ENCODE results near the gene OOEP.

OOEP gene

GRCh38 chr6:73367761-73368355 is 1.8 kb downstream of the OOEP start:
- FAIRE-seq (no peak), DNase-seq (ENCODE audit: low spot score) (no peak)

DNA sequence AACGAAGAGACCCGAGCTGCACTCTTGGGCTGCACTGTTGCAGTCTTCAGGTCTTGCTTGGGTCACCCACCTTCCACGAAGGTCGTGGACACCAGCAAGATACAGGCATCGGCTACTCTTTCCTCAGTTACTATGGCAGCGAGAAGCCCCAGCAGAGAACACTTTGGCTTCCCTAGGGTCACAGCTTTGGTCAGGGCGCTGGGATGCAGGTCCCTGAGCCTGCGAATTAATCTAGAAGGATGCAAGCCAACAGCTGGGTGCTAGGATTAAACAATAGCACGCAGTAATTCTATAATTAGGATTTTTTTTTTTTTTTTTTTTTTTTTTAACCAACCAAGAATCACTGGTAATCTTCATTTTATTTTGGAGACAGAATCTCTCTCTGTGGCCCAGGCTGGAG is 5.1 kb downstream of the OOEP start:
- FAIRE-seq (no peak), DNase-seq (ENCODE audit: low spot score) (no peak)

DNA sequence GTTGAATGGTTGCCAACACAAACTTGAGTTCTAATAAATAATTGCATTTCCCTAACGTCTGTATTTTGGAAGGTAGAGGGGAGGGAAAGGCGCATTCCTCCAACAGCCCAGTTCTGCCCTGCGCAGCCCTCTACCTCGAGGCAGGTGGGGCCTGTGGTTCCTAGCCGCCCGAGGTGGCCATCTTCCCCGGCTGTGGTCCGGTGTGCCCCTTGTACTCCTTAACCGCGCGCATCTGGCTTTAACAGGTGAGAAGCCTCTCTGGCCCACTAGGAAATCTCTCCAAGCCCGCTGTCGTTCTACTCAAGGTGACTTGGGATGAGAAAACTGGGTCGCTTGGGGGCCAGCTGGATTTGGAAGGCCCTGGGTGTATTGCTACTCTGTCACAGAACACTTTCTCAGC is 5.6 kb downstream of the OOEP start:
- DNase-seq (ENCODE audit: low spot score) (no peak), FAIRE-seq (no peak)

- FAIRE-seq = no peak
- no peak for DNase-seq (ENCODE audit: low spot score)
These were observed 6.2 kb downstream of the OOEP start for GRCh38 chr6:73363537-73363875.

DNA sequence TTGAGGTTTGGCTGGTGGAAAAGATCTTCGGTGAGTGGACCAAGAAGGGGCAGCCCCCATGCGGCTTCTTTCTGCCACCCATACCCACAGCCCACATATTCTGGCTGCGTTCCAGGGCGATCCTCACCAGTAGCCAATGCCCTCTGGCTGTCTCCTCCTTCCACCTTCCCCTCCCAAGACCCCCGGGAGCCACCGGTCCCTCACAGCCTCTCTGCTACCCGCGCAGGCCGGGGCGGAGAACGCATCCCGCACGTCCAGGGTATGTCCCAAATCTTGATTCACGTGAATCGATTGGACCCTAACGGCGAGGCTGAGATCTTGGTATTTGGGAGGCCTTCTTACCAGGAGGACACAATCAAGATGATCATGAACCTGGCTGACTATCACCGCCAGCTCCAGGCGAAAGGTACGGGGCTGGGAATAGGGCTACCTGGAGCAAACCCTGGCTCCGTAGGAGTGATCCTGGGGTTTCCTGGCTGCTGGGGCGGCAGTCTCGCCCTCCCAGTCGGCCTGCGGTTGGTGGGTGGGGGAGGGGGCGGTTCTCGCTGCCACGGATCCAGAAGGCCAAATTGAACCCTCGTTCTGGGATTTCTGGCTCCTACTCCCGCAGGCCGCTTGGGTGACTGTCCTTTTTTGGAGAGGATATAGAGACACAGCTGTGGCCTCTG is 6.7 kb downstream of the OOEP start:
- no peak for DNase-seq (ENCODE audit: low spot score)
- FAIRE-seq = no peak

DNA sequence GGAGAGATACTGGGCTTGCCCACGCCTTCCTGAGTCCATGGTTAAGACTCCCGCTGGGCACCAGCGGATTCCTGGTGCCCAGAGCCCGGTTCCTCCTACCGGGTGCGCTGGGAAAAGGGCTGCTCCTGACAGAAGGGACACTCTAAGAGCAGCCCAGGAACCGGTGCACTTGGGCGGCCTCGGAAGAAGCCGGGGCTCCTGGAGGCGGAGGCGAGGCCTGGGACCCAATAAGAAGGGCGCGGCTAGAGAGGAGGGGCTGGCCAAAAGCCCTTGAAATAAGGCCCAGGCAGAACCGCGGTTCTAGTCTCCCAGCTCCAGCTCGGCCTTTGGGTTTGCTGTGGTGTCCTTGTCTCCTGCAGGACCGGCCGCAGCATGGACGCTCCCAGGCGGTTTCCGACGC is 7.3 kb downstream of the OOEP start, which contains the start of gene KHDC3L:
Gene KHDC3L, plus strand, starts transcription at position 301 of the 400 bp plus-strand sequence. Its CDS starts 72 bp downstream, at position 373.
- DNase-seq (ENCODE audit: low spot score) = no peak
- FAIRE-seq = no peak

DNA sequence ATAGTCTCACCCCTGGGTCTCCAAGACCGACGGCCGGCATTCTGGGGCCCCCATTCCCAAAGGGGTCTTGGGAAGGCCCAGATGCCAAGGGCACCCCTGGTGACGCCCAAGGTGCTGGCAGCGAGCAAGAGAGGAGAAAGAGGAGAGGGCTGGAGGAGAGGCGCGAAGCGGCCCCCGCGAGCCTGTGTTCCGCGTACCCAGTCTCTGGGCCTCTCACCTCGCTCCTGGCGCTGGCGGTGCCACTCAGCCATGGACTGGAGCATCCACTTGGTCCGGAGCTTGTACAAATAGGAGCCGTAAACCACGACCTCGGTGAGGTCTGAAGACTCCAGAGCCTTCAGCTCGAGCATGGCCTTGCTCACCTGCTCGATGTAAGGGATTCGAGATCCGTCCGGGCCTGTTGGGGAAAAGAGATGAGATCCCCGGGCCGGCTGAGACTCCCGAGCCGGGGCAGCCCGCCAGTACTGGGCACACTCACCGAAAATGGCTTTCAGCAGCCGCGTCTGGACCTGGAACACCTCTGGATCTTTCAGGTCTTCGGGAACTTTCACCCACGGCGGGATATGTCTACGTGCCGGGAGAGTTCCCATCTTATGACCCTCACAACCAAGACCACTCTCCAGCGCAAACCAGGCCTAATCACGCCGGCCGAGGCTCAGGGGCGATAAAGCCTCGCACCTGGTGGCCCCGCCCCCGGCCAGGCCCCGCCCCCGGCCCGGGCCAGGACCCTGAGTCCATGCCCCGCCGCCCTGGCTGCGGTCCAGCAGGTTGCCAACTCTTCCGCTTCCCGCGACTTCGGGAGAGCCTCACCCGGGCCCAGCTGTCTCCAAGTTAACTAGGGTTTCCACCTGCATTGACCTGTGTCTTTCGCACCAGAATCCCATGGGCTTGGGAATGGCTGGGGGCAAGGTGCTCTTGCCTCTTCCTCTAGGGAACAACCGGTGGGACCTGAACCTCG is 15.8 kb downstream of the OOEP start, which contains the start of gene DPPA5:
Gene DPPA5, minus strand, starts transcription at position 641 of the 958 bp plus-strand sequence. Its CDS starts 51 bp downstream, at position 590.
- FAIRE-seq (no peak), DNase-seq (ENCODE audit: low spot score) (no peak)

- FAIRE-seq (no peak), DNase-seq (ENCODE audit: low spot score) (no peak)
These were observed 20.4 kb downstream of the OOEP start for GRCh38 chr6:73349311-73349710.

- DNase-seq (ENCODE audit: low spot score) = no peak
- FAIRE-seq = no peak
These were observed 21.0 kb downstream of the OOEP start for GRCh38 chr6:73348550-73349204.

GRCh38 chr6:73343164-73343563 is 26.5 kb downstream of the OOEP start:
- DNase-seq (ENCODE audit: low spot score) (no peak), FAIRE-seq (no peak)

DNA sequence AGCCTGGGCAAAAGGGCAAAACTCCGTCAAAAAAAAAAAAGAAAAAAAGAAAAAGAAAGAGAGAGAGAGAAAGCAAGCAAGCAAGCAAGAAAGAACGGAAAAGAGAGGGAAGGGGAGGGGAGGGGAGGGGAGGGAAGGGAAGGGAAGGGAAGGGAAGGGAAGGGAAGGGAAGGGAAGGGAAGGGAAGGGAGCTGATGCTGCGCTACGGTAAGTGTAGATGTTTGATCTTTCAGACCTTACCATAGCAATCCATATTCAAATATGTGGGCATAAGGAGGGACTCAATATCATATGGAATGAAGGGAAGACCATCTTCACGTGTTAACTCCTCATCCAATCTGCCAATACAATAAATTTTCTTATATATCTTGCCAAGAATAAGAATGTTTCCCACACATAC is 27.5 kb downstream of the OOEP start:
- DNase-seq (ENCODE audit: low spot score) = no peak
- no peak for FAIRE-seq

DNA sequence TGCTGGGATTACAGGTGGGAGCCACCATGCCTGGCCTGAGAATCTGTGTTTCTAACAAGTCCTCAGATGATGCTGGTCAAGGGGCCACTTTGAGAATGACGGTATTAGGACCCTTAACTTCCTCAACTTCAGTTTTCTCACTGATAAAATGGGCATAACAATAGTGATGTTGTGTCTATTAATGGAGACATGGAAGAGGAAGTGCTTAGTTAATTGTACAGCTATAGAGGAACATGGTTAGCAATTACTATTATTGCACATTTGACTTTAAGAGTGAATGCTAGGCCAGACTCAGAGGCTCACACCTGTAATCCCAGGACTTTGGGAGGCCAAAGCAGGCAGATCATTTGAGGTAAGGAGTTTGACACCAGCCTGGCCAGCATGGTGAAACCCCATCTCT is 28.4 kb downstream of the OOEP start:
- no peak for FAIRE-seq
- no peak for DNase-seq (ENCODE audit: low spot score)

- FAIRE-seq (no peak), DNase-seq (ENCODE audit: low spot score) (no peak)
These were observed 29.6 kb downstream of the OOEP start for GRCh38 chr6:73340048-73340447.

- no peak for FAIRE-seq
- peak; percentile 25 for DNase-seq (ENCODE audit: low spot score)
These were observed 30.4 kb downstream of the OOEP start for GRCh38 chr6:73339340-73339739.

DNA sequence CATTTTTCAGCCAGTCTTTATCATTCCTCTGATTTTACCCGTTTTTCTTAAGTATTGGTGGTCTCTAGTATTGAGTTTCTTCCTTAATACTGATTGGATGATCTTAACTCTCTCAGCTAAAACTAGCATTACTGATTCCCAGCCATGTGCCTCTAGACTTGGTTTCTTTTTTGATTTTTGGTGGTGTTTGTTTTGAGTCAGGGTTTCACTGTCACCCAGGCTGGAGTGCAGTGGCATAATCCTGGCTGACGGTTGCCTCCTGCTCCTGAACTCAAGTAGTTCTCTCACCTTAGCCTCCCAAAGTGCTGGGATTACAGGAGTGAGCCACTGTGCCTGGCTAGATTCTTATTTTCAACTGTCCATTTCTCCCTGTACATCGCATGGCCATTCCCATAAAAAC is 40.5 kb downstream of the OOEP start:
- no peak for FAIRE-seq
- no peak for DNase-seq (ENCODE audit: low spot score)

DNA sequence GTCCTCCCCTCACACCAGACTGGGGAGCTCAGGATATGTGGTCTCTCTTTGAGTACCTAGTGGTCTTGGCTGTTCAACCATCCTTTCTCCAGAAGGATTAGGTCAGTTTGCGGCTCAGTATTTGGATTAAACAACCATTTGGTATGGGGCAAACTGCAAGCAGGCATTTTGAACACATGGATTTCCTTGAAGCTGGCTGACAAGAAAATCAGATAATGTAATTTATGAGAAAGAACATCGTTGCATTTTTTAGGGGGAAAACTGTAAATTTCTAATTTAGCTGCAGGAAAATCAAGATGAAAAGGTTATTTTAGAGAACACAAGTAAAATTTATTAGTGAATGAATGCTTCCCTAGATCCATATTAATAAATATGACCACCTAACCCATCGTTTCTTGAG is 40.9 kb downstream of the OOEP start:
- DNase-seq (ENCODE audit: low spot score) (no peak), FAIRE-seq (no peak)

DNA sequence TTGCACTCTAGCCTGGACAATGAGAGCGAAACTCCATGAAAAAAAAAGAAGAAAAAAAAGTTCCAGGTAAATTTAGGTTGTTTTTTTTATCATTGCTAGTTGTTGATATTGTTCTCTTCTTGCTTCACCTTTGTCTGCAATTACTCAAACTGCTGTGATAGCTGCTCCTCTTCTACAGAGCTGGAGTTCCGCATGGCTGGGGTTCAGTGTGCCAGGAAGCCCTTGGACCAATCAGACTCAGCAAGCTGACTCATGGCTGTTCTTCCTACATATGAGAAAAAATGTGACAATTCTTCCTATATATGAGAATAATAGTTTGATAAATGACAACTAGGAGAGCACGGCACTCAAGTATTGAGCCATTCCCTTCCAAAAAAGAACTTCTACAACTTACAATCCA is 44.0 kb downstream of the OOEP start:
- DNase-seq (ENCODE audit: low spot score) (no peak), FAIRE-seq (no peak)

GRCh38 chr6:73323323-73323722 is 46.4 kb downstream of the OOEP start:
- no peak for FAIRE-seq
- DNase-seq (ENCODE audit: low spot score) = no peak
